Panc1 (cell line): ENCODE data around the gene OVAAL. TPM values are rescaled to one million over a fixed set of nuclear protein-coding genes. Genes with fewer than 3 reads are reported as not detected.

Experiments
- ATAC-seq: fragments of 200-7000 bp; cut with Tn5 transposase; 2 replicates; pipeline ENCODE4 v1.9.1; 2020; ENCODE audit warnings: mild to moderate bottlenecking, moderate library complexity
- BruUV-seq: library from RNA; stranded (reverse); fragments of 400-500 nt; replicated peaks from 2 replicates; lab custom pipeline; 2021; lab: Mats Ljungman, UMichigan
- CTCF ChIA-PET: fragments of 300-600 bp; sonication (Branson Sonifier 250); formaldehyde crosslinking; loops from one replicate; lab custom pipeline; 2022; ENCODE audit warnings: antibody characterized with exemption; lab: Charles Lee
- POLR2A ChIA-PET: fragments of 300-600 bp; sonication (Branson Sonifier 250); formaldehyde crosslinking; loops from one replicate; lab custom pipeline; 2022; ENCODE audit warnings: antibody characterized with exemption; lab: Charles Lee
- DNase-seq: peaks from one replicate; pipeline ENCODE4 v3.0.0-alpha.2; 2010; ENCODE audit warnings: low read depth, low spot score
- H3K27ac ChIP-seq: 2 replicates; pipeline ENCODE4 v1.5.1; 2011; ENCODE audit warnings: mild to moderate bottlenecking, low read length, inconsistent platforms
- H3K27me3 ChIP-seq: fragments of 200-500 bp; sonication (Bioruptor generic); 2 replicates; pipeline ENCODE4 v1.6.0; 2014; ENCODE audit warnings: low read length, inconsistent platforms; ENCODE audit not compliant: control insufficient read depth, insufficient read depth
- H3K36me3 ChIP-seq: fragments of 200-500 bp; sonication (Bioruptor generic); 2 replicates; pipeline ENCODE4 v1.5.1; 2014; ENCODE audit warnings: inconsistent platforms, mild to moderate bottlenecking, low read length, moderate library complexity; ENCODE audit not compliant: control insufficient read depth, insufficient read depth
- H3K4me1 ChIP-seq: 2 replicates; pipeline ENCODE4 v1.5.1; 2011; ENCODE audit warnings: inconsistent platforms, mild to moderate bottlenecking, low read length, moderate library complexity; ENCODE audit not compliant: control insufficient read depth, insufficient read depth
- H3K4me3 ChIP-seq, 2 experiments: 2 replicates each; pipeline ENCODE4 v1.5.1; 2011 to 2012; ENCODE audit warnings: low read depth in 2 of 2, low read length in 2 of 2, mild to moderate bottlenecking in 2 of 2, inconsistent platforms in 1 of 2, moderate library complexity in 1 of 2
- H3K9me3 ChIP-seq: fragments of 200-500 bp; sonication (Bioruptor generic); 2 replicates; pipeline ENCODE4 v1.5.1; 2014; ENCODE audit warnings: low read depth, mild to moderate bottlenecking, inconsistent platforms, low read length, moderate library complexity; ENCODE audit not compliant: control insufficient read depth, insufficient read depth
- CTCF ChIP-seq: fragments of 450-650 bp; IDR thresholded peaks from 2 replicates; pipeline ENCODE4 v1.5.1; 2017; ENCODE audit warnings: mild to moderate bottlenecking
- POLR2AphosphoS5 ChIP-seq: IDR thresholded peaks from 2 replicates; pipeline ENCODE4 v1.6.1; 2012; ENCODE audit warnings: mild to moderate bottlenecking, low read depth, low read length, moderate library complexity
- REST ChIP-seq, 2 experiments: IDR thresholded peaks; 2 replicates each; pipeline ENCODE4 v1.6.1; 2011 to 2012; ENCODE audit warnings: low read depth in 2 of 2, control low read depth in 1 of 2, low read length in 1 of 2, mild to moderate bottlenecking in 1 of 2, moderate library complexity in 1 of 2; ENCODE audit not compliant: insufficient read depth in 1 of 2
- SIN3A ChIP-seq: IDR thresholded peaks from 2 replicates; pipeline ENCODE4 v1.6.1; 2012; ENCODE audit warnings: low read depth, mild to moderate bottlenecking, low read length, moderate library complexity, borderline replicate concordance; ENCODE audit not compliant: insufficient read depth
- TCF7L2 ChIP-seq: IDR thresholded peaks from 2 replicates; pipeline ENCODE4 v1.6.1; 2011; ENCODE audit warnings: mild to moderate bottlenecking, low read depth, low read length, inconsistent platforms
- in situ Hi-C: cut with HindIII; loops from 2 replicates; pipeline ENCODE4 v1.10.0; 2016; ENCODE audit warnings: low sequenced_read_pairs, low pct_unique_long_range_greater_than_20kb
- intact Hi-C: fragments of 100-400 bp; cut with micrococcal nuclease; formaldehyde crosslinking; loops from one replicate; pipeline ENCODE4 v1.10.0; 2022; ENCODE audit not compliant: unreplicated experiment
- total RNA-seq: library from RNA; stranded (reverse); gene quantifications from one replicate; pipeline ENCODE4 v1.2.1, GENCODE V29; 2021; ENCODE audit not compliant: unreplicated experiment

The OVAAL gene
- total RNA-seq, 1 experiment from 2014 or later, result not detected

GRCh38 chr1:180536821-180537372 lies 21.9 kb upstream of the OVAAL start:
- Histone ChIP-seq H3K27me3 (peaks cover 2% of the 10 kb centered on the region; the same call in 1 of the 2 replicates), H3K9me3 (no peaks in the 10 kb centered on the region), H3K27ac (no peak overlapping the region), H3K36me3 (no peaks in the 10 kb centered on the region), H3K4me1 (no peaks in the 10 kb centered on the region; the same call in 1 of the 2 replicates), H3K4me3 (no peak overlapping the region)
- intact Hi-C loops, result loop anchor here (5.0 kb wide), 1 partner anchor 85 kb away; no protein-coding TSS in a partner anchor
- no peak for ATAC-seq
- no peak for DNase-seq
- no TSS peak for BruUV-seq
- CTCF ChIA-PET, result no interaction called here
- in situ Hi-C loops, result no loop called here
- POLR2A ChIA-PET, result interaction anchor here (0.6 kb wide), 1 partner anchor 642 kb away, joined by 3 read pairs; no protein-coding TSS in a partner anchor
- TF ChIP-seq TCF7L2 (no peak), SIN3A (no peak), POLR2AphosphoS5 (no peak), CTCF (no peak), REST (IDR thresholded peaks at IDR 0.05; ENCODE audit: insufficient read depth in 1 of 2, low read depth in 2 of 2, low read length in 1 of 2) (no peak)

- TF ChIP-seq REST (IDR thresholded peaks at IDR 0.05; ENCODE audit: insufficient read depth in 1 of 2, low read depth in 2 of 2, low read length in 1 of 2), result no peak
- no peak for TF ChIP-seq CTCF
- no peak for TF ChIP-seq POLR2AphosphoS5
- TF ChIP-seq SIN3A, result no peak
- no peak for TF ChIP-seq TCF7L2
- Histone ChIP-seq H3K9me3 (no peaks in the 10 kb centered on the region), H3K27ac (no peak overlapping the region), H3K4me3 (no peak overlapping the region), H3K4me1 (no peaks in the 10 kb centered on the region), H3K36me3 (no peaks in the 10 kb centered on the region), H3K27me3 (peaks cover 2% of the 10 kb centered on the region; the same call in 1 of the 2 replicates)
- ATAC-seq, result no peak
- intact Hi-C loops (loop anchor here (5.0 kb wide), 1 partner anchor 83 kb away; no protein-coding TSS in a partner anchor), in situ Hi-C loops (no loop called here)
- DNase-seq, result no peak
- BruUV-seq, result no TSS peak
- ChIA-PET CTCF (no interaction called here), POLR2A (no interaction called here)
These were observed 19.6 kb upstream of the OVAAL start for GRCh38 chr1:180539136-180539535.
